Measurements from ENCODE around the gene PHLDB1.
"Not testable (repeated sequence)": the region's sequence is repeated elsewhere in the genome, so short reads cannot be mapped to it uniquely, and the experiment has no call there.

Gene PHLDB1

GRCh38 chr11:118607401-118608359 lies at the start of gene PHLDB1:
Gene PHLDB1 (plus strand): TSS chr11:118607615. CDS start chr11:118613837, 6,222 bp downstream.
- no peak for DNase-seq (ENCODE audit: low read depth)

GRCh38 chr11:118560806-118561205 lies 46.6 kb upstream of the PHLDB1 start:
- no peak for DNase-seq (ENCODE audit: low read depth)

- no peak for DNase-seq (ENCODE audit: low read depth)
Observed at GRCh38 chr11:118565051-118565450, 42.4 kb upstream of the PHLDB1 start.

GRCh38 chr11:118569670-118570069 lies 37.7 kb upstream of the PHLDB1 start:
- no peak for DNase-seq (ENCODE audit: low read depth)

GRCh38 chr11:118570787-118571186 lies 36.6 kb upstream of the PHLDB1 start:
- no peak for DNase-seq (ENCODE audit: low read depth)

GRCh38 chr11:118571701-118572060 lies 35.7 kb upstream of the PHLDB1 start:
- not testable (repeated sequence) for DNase-seq (ENCODE audit: low read depth)

GRCh38 chr11:118572061-118572980 lies 35.1 kb upstream of the PHLDB1 start, which contains the start of gene ARCN1:
Gene ARCN1 (plus strand): TSS chr11:118572409. CDS start chr11:118572548, 139 bp downstream.
- peak; percentile 60 for DNase-seq (ENCODE audit: low read depth)

- no peak for DNase-seq (ENCODE audit: low read depth)
Observed at GRCh38 chr11:118572981-118573550, 34.3 kb upstream of the PHLDB1 start.

- no peak for DNase-seq (ENCODE audit: low read depth)
Observed at GRCh38 chr11:118574636-118575035, 32.8 kb upstream of the PHLDB1 start.

- not testable (repeated sequence) for DNase-seq (ENCODE audit: low read depth)
Observed at GRCh38 chr11:118577995-118578394, 29.4 kb upstream of the PHLDB1 start.

- DNase-seq (ENCODE audit: low read depth): no peak
Observed at GRCh38 chr11:118581057-118581456, 26.4 kb upstream of the PHLDB1 start.

GRCh38 chr11:118587952-118588351 lies 19.5 kb upstream of the PHLDB1 start:
- DNase-seq (ENCODE audit: low read depth): no peak

- no peak for DNase-seq (ENCODE audit: low read depth)
Observed at GRCh38 chr11:118592616-118593367, 14.6 kb upstream of the PHLDB1 start.

- DNase-seq (ENCODE audit: low read depth): not testable (repeated sequence)
Observed at GRCh38 chr11:118594984-118595383, 12.4 kb upstream of the PHLDB1 start.

- DNase-seq (ENCODE audit: low read depth): no peak
Observed at GRCh38 chr11:118596224-118597146, 10.9 kb upstream of the PHLDB1 start.

- no peak for DNase-seq (ENCODE audit: low read depth)
Observed at GRCh38 chr11:118597556-118597955, 9.9 kb upstream of the PHLDB1 start.

GRCh38 chr11:118602331-118602730 lies 5.1 kb upstream of the PHLDB1 start:
- no peak for DNase-seq (ENCODE audit: low read depth)

- DNase-seq (ENCODE audit: low read depth): not testable (repeated sequence)
Observed at GRCh38 chr11:118603709-118604108, 3.7 kb upstream of the PHLDB1 start.

- no peak for DNase-seq (ENCODE audit: low read depth)
Observed at GRCh38 chr11:118604566-118604965, 2.8 kb upstream of the PHLDB1 start.
